ENCODE data around the gene TTC32.

Gene TTC32

GRCh38 chr2:19854596-19855541 is 46.9 kb downstream of the TTC32 start:
- Histone ChIP-seq H3K27me3 (ENCODE audit: control insufficient read depth, insufficient read depth, low read length) (no peaks in the 10 kb centered on the region), H3K9me3 (ENCODE audit: control insufficient read depth, low read length) (no peaks in the 10 kb centered on the region), H3K79me2 (no peaks in the 10 kb centered on the region), H3K4me2 (ENCODE audit: low read length) (no peak overlapping the region), H3K9ac (no peak overlapping the region), H3K4me1 (no peaks in the 10 kb centered on the region), H3K4me3 (ENCODE audit: low read depth, low read length) (no peak overlapping the region), H2AFZ (no peak overlapping the region), H3K27ac (no peak overlapping the region), H3K36me3 (ENCODE audit: control insufficient read depth, insufficient read depth, low read length) (no peaks in the 10 kb centered on the region)
- no peak for TF ChIP-seq CTCF (IDR thresholded peaks at IDR 0.05)

- H2AFZ ChIP-seq, result no peak overlapping the region
- H3K4me2 ChIP-seq (ENCODE audit: low read length), result no peak overlapping the region
- H3K9ac ChIP-seq, result no peak overlapping the region
- H3K4me3 ChIP-seq (ENCODE audit: low read depth, low read length), result no peak overlapping the region
- H3K9me3 ChIP-seq (ENCODE audit: control insufficient read depth, low read length), result no peaks in the 10 kb centered on the region
- no peaks in the 10 kb centered on the region for H3K4me1 ChIP-seq
- H3K36me3 ChIP-seq (ENCODE audit: control insufficient read depth, insufficient read depth, low read length), result no peaks in the 10 kb centered on the region
- H3K79me2 ChIP-seq, result no peaks in the 10 kb centered on the region
- H3K27me3 ChIP-seq (ENCODE audit: control insufficient read depth, insufficient read depth, low read length), result no peaks in the 10 kb centered on the region
- TF ChIP-seq CTCF (IDR thresholded peaks at IDR 0.05), result no peak
- no peak overlapping the region for H3K27ac ChIP-seq
Measured at GRCh38 chr2:19851116-19851695, 50.6 kb downstream of the TTC32 start.

- Histone ChIP-seq H3K27ac (no peak overlapping the region), H3K9ac (no peak overlapping the region), H3K27me3 (ENCODE audit: control insufficient read depth, insufficient read depth, low read length) (no peaks in the 10 kb centered on the region), H3K4me3 (ENCODE audit: low read depth, low read length) (no peak overlapping the region), H3K4me1 (no peaks in the 10 kb centered on the region), H3K36me3 (ENCODE audit: control insufficient read depth, insufficient read depth, low read length) (no peaks in the 10 kb centered on the region), H2AFZ (no peak overlapping the region), H3K79me2 (no peaks in the 10 kb centered on the region), H3K9me3 (ENCODE audit: control insufficient read depth, low read length) (no peaks in the 10 kb centered on the region), H3K4me2 (ENCODE audit: low read length) (no peak overlapping the region)
- no peak for TF ChIP-seq CTCF (IDR thresholded peaks at IDR 0.05)
Measured at GRCh38 chr2:19850056-19851050, 51.4 kb downstream of the TTC32 start.

- no peak overlapping the region for H3K9ac ChIP-seq
- no peak overlapping the region for H2AFZ ChIP-seq
- no peak overlapping the region for H3K4me3 ChIP-seq (ENCODE audit: low read depth, low read length)
- no peak overlapping the region for H3K4me2 ChIP-seq (ENCODE audit: low read length)
- H3K36me3 ChIP-seq (ENCODE audit: control insufficient read depth, insufficient read depth, low read length), result no peaks in the 10 kb centered on the region
- H3K79me2 ChIP-seq, result no peaks in the 10 kb centered on the region
- H3K27me3 ChIP-seq (ENCODE audit: control insufficient read depth, insufficient read depth, low read length), result no peaks in the 10 kb centered on the region
- no peak overlapping the region for H3K27ac ChIP-seq
- no peaks in the 10 kb centered on the region for H3K4me1 ChIP-seq
- H3K9me3 ChIP-seq (ENCODE audit: control insufficient read depth, low read length), result no peaks in the 10 kb centered on the region
- TF ChIP-seq CTCF (IDR thresholded peaks at IDR 0.05), result no peak
Measured at GRCh38 chr2:19848952-19849351, 52.8 kb downstream of the TTC32 start.
